Measurements from ENCODE around the gene TRMT6.

Gene TRMT6

GRCh38 chr20:5893052-5893451 lies 57.3 kb downstream of the TRMT6 start:
- Histone ChIP-seq H3K36me3 (no peaks in the 10 kb centered on the region), H3K9me3 (ENCODE audit: severe bottlenecking) (no peaks in the 10 kb centered on the region), H3K27me3 (ENCODE audit: insufficient read depth, low read depth, severe bottlenecking) (no peaks in the 10 kb centered on the region), H3K27ac (no peak overlapping the region), H3K4me3 (ENCODE audit: low read depth, low read length) (no peak overlapping the region)
- TF ChIP-seq, protein P1, sequence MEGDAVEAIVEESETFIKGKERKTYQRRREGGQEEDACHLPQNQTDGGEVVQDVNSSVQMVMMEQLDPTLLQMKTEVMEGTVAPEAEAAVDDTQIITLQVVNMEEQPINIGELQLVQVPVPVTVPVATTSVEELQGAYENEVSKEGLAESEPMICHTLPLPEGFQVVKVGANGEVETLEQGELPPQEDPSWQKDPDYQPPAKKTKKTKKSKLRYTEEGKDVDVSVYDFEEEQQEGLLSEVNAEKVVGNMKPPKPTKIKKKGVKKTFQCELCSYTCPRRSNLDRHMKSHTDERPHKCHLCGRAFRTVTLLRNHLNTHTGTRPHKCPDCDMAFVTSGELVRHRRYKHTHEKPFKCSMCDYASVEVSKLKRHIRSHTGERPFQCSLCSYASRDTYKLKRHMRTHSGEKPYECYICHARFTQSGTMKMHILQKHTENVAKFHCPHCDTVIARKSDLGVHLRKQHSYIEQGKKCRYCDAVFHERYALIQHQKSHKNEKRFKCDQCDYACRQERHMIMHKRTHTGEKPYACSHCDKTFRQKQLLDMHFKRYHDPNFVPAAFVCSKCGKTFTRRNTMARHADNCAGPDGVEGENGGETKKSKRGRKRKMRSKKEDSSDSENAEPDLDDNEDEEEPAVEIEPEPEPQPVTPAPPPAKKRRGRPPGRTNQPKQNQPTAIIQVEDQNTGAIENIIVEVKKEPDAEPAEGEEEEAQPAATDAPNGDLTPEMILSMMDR (IDR thresholded peaks at IDR 0.05; ENCODE audit: low read depth, low read length): no peak
- no peak for DNase-seq

DNA sequence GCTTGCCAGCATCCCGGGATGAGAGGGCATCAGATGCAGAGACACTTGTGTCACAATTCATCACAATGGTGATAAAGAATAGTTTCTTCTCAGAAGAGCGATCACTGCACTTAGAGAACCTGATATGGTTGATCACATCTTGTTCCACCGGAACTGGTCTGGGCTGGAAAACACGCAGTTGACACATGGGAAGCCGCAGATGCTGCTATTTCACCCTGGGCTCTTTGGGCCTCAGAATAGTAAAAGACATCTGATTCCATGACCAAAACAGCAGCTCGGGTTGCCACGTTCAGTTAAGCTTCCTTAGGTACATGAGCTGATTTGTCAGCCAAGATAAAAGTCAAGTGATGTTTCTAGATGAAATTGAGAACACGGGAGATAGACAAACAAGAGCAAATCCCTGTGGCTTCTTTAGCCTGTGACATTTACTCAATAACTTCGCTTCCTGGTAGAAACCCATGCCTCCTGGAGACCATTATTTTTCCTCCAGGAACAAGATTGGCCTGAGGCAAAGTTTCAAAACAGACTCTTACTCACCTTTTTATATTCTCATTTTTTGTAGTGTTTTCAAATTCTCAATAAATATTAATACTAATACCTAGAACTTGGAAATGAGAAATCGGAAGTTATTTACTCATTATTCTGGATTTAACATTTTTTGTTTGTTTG lies 59.4 kb downstream of the TRMT6 start:
- Histone ChIP-seq H3K36me3 (no peaks in the 10 kb centered on the region), H3K27me3 (ENCODE audit: insufficient read depth, low read depth, severe bottlenecking) (no peaks in the 10 kb centered on the region), H3K4me3 (ENCODE audit: low read depth, low read length) (no peak overlapping the region), H3K9me3 (ENCODE audit: severe bottlenecking) (no peaks in the 10 kb centered on the region), H3K27ac (no peak overlapping the region)
- TF ChIP-seq, protein P1 (IDR thresholded peaks at IDR 0.05; ENCODE audit: low read depth, low read length): no peak
- no peak for DNase-seq

DNA sequence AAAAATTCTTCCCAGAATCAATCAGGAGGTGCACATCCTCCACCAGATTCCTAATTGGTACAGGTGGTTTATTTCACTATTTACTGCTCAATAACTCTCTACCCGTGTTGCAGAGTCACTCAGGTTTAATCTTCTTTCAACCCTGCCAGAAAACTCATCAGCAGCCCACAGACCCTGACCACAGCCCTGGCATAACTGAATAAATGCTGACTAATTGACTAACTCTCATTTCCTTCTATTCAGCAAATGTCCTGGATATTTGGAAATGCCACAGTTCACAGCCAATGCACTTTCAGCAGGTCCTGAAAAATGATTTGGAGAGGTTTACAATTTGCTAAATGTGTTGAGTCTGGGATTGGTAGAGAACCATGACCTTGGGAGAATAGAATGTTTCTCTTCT lies 62.3 kb downstream of the TRMT6 start:
- TF ChIP-seq, protein P1 (IDR thresholded peaks at IDR 0.05; ENCODE audit: low read depth, low read length): no peak
- H3K36me3 ChIP-seq: no peaks in the 10 kb centered on the region
- DNase-seq: no peak
- H3K9me3 ChIP-seq (ENCODE audit: severe bottlenecking): no peaks in the 10 kb centered on the region
- no peak overlapping the region for H3K4me3 ChIP-seq (ENCODE audit: low read depth, low read length)
- H3K27ac ChIP-seq: no peak overlapping the region
- no peaks in the 10 kb centered on the region for H3K27me3 ChIP-seq (ENCODE audit: insufficient read depth, low read depth, severe bottlenecking)

GRCh38 chr20:5887386-5887785 lies 62.9 kb downstream of the TRMT6 start:
- H3K9me3 ChIP-seq (ENCODE audit: severe bottlenecking): no peaks in the 10 kb centered on the region
- no peak overlapping the region for H3K27ac ChIP-seq
- peak; percentile 40 for DNase-seq
- no peaks in the 10 kb centered on the region for H3K36me3 ChIP-seq
- H3K27me3 ChIP-seq (ENCODE audit: insufficient read depth, low read depth, severe bottlenecking): no peaks in the 10 kb centered on the region
- H3K4me3 ChIP-seq (ENCODE audit: low read depth, low read length): no peak overlapping the region
- TF ChIP-seq, protein P1 (IDR thresholded peaks at IDR 0.05; ENCODE audit: low read depth, low read length): no peak
